GM12878 (cell line): Measurements from ENCODE around the gene SNRNP200.

Source experiments
- POLR2A ChIP-seq: IDR thresholded peaks from 2 replicates; pipeline ENCODE4 v1.6.1; 2011; ENCODE audit warnings: low read depth, mild to moderate bottlenecking, low read length
- SMARCA5 ChIP-seq: fragments of 450-650 bp; IDR thresholded peaks from 2 replicates; pipeline ENCODE4 v1.6.1; 2017; ENCODE audit warnings: mild to moderate bottlenecking
- TF ChIP-seq, protein P1 (sequence below), 3 experiments: IDR thresholded peaks in 2 of 3; conservative IDR thresholded peaks in 1 of 3; 2 replicates each; pipeline ENCODE4 v1.5.1; 2011; ENCODE audit warnings: low read depth in 3 of 3, low read length in 3 of 3, mild to moderate bottlenecking in 3 of 3, control low read depth in 2 of 3, moderate library complexity in 2 of 3, inconsistent platforms in 1 of 3, mixed read lengths in 1 of 3; ENCODE audit not compliant: control insufficient read depth in 2 of 3, insufficient read depth in 1 of 3; ENCODE audit errors: extremely low read depth in 1 of 3

DNA sequence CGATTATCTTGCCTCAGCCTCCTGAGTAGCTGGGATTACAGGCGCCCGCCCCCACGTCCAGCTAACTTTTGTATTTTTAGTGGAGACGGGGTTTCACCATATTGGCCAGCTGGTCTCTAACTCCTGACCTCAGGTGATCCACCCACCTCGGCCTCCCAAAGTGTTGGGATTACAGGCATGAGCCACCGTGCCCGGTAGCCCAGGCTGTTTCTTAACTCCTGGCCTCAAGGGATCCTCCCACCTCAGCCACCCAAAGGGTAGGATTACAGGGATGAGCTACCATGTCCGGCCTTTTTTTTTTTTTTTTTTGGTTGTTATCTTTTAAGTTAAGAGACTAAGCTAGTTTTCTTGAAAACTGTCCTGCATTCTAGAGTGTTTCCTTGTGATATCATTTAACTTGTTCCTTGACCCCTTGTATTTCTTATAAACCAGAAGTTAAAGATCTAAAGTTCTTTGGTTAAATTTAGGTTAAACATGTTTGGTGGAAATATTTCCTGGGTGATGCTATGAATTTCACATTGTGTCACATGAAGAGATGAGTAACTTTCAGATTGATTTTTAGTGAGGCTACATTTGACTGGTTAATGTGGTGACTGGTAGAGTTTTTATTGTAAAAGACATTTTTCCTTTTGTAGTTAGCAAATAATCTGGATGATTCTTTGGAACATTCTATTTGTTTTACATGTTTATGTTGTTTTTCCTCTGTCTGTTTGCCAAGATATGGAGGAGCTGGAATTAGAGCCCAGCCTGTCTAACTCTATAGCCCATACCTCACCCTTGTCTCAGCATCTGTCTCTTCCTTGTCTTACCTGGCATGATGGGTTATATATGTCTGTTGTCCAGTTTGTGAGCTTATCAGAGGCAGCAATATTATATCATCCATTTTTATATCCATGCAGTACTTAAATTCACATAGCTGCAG, 35.4 kb upstream of the SNRNP200 start:
- no peak for TF ChIP-seq POLR2A
- TF ChIP-seq, protein P1, sequence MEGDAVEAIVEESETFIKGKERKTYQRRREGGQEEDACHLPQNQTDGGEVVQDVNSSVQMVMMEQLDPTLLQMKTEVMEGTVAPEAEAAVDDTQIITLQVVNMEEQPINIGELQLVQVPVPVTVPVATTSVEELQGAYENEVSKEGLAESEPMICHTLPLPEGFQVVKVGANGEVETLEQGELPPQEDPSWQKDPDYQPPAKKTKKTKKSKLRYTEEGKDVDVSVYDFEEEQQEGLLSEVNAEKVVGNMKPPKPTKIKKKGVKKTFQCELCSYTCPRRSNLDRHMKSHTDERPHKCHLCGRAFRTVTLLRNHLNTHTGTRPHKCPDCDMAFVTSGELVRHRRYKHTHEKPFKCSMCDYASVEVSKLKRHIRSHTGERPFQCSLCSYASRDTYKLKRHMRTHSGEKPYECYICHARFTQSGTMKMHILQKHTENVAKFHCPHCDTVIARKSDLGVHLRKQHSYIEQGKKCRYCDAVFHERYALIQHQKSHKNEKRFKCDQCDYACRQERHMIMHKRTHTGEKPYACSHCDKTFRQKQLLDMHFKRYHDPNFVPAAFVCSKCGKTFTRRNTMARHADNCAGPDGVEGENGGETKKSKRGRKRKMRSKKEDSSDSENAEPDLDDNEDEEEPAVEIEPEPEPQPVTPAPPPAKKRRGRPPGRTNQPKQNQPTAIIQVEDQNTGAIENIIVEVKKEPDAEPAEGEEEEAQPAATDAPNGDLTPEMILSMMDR (IDR thresholded peaks at IDR 0.05 in 2 of 3, conservative IDR thresholded peaks at IDR 0.05 in 1 of 3; ENCODE audit: control insufficient read depth in 2 of 3, extremely low read depth in 1 of 3, insufficient read depth in 1 of 3, low read depth in 3 of 3, low read length in 3 of 3) = no peak
- TF ChIP-seq SMARCA5 = no peak
